Measurements from ENCODE around the gene FRYL.

The FRYL gene

DNA sequence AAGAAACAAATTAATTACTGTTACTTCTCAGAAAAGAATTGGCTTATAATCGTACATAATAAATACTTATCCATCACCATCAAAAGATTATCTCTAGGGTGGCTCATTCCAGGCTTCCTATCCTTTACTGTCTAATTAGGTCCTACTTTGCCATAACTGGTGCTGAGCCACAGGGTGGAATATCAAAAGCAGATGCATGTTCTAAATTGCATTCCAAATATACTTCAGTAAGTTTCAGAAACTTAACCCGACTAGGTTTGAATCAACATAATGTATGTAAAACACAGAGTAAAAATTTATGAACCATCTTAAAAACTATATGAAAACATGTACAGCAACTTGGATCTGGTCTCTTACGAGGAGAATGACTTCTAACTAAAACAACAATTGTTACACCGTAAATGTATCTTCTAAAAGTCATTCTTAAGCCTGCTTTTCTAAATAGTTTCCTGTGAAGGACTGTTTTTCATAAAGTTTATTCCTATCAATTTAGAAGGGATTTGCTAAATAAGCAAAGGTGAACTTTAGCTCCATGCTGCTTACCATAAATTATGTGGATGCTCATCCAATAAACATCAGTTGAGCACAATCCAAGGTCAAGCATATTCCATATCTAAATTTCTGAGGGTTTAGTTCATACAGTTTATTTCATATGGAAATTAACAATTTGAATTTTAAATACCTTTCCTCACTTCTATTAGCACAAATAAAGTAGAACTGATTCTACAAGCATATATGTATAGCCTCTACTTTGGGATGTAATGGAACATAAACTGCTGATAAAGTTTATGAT, 276.6 kb downstream of the FRYL start:
- no peak for DNase-seq (ENCODE audit: extremely low spot score)
- CTCF ChIA-PET: interaction anchor here (1.0 to 1.7 kb wide), 3 partner anchors 9 to 75 kb away, joined by 3 read pairs; no protein-coding TSS in a partner anchor
- POLR2A ChIA-PET: no interaction called here
- TF ChIP-seq, protein P1, sequence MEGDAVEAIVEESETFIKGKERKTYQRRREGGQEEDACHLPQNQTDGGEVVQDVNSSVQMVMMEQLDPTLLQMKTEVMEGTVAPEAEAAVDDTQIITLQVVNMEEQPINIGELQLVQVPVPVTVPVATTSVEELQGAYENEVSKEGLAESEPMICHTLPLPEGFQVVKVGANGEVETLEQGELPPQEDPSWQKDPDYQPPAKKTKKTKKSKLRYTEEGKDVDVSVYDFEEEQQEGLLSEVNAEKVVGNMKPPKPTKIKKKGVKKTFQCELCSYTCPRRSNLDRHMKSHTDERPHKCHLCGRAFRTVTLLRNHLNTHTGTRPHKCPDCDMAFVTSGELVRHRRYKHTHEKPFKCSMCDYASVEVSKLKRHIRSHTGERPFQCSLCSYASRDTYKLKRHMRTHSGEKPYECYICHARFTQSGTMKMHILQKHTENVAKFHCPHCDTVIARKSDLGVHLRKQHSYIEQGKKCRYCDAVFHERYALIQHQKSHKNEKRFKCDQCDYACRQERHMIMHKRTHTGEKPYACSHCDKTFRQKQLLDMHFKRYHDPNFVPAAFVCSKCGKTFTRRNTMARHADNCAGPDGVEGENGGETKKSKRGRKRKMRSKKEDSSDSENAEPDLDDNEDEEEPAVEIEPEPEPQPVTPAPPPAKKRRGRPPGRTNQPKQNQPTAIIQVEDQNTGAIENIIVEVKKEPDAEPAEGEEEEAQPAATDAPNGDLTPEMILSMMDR (IDR thresholded peaks at IDR 0.05; ENCODE audit: control extremely low read depth, extremely low read depth, low read depth, missing control alignments): no peak

DNA sequence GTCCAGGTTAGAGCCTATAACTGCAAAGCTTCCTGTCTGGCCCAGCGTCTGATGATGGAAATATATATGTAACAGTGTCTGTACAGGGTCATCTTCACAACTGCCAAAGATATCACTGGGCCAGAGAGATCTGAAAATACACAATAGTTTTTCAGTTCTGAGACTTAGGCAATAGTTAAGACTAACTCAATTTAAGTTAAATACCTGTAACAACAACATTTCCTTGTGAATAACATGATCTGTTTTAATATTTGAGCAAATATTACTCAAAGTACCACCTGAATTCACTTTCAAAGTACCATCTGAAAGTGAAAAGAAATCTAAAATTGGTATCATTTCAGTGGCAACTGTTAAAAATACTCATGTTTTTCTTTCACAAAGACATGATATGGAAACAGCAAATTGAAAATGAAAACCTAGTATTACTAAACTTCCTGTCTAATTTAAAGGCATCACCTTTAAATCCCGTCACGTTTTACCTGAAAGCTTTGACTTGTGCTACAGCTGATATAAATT, 280.5 kb downstream of the FRYL start:
- DNase-seq (ENCODE audit: extremely low spot score): no peak
- TF ChIP-seq, protein P1 (IDR thresholded peaks at IDR 0.05; ENCODE audit: control extremely low read depth, extremely low read depth, low read depth, missing control alignments): no peak
- ChIA-PET CTCF (interaction anchor here (1.2 to 3.2 kb wide), 3 partner anchors 10 to 19 kb away, joined by 3 to 12 read pairs (median 7); no protein-coding TSS in a partner anchor), POLR2A (no interaction called here)

DNA sequence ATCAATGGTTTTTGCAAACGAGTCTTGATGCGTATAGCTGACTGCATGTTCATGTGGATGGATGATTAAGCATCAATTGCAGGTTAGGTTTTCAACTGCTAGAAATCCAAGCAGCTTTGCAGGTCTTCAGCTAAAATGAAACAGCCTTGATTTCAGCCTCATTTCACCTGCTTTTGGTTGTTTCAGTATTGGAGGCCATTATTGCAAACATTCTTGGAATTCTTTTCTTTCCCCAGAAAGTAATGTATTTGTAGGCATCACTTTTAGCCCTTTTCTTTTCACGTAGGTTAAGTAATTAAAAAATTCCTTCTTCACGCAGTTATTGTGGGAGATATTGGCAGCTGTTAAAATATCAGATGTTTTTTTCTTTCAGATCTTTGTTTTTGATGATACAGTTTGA, 281.2 kb downstream of the FRYL start:
- no peak for DNase-seq (ENCODE audit: extremely low spot score)
- CTCF ChIA-PET: interaction anchor here (1.2 to 3.2 kb wide), 3 partner anchors 11 to 19 kb away, joined by 3 to 12 read pairs (median 7); no protein-coding TSS in a partner anchor
- POLR2A ChIA-PET: no interaction called here
- TF ChIP-seq, protein P1 (IDR thresholded peaks at IDR 0.05; ENCODE audit: control extremely low read depth, extremely low read depth, low read depth, missing control alignments): no peak

DNA sequence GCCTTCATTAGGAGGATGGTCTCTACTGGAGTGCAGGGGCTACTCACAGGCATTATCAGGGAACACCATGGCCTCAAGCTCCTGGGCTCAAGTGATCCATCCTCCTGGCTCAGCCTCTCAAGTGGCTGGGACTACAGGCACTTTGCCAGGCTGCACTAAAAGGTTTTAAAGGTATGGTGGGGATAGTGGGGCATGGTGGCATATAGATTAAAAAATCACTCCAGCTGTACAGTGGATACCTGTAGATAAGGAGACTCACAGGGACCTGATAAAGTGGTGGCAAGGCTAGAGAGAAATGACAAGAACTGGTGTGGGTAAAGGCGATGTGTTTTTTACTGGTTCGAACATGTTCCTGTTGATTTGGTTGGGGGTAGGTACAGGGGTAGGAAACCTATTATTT, 284.1 kb downstream of the FRYL start:
- ChIA-PET POLR2A (no interaction called here), CTCF (interaction anchor here (1.5 to 1.6 kb wide), 2 partner anchors 10 to 20 kb away, joined by 3 to 5 read pairs; no protein-coding TSS in a partner anchor)
- DNase-seq (ENCODE audit: extremely low spot score): no peak
- TF ChIP-seq, protein P1 (IDR thresholded peaks at IDR 0.05; ENCODE audit: control extremely low read depth, extremely low read depth, low read depth, missing control alignments): no peak

DNA sequence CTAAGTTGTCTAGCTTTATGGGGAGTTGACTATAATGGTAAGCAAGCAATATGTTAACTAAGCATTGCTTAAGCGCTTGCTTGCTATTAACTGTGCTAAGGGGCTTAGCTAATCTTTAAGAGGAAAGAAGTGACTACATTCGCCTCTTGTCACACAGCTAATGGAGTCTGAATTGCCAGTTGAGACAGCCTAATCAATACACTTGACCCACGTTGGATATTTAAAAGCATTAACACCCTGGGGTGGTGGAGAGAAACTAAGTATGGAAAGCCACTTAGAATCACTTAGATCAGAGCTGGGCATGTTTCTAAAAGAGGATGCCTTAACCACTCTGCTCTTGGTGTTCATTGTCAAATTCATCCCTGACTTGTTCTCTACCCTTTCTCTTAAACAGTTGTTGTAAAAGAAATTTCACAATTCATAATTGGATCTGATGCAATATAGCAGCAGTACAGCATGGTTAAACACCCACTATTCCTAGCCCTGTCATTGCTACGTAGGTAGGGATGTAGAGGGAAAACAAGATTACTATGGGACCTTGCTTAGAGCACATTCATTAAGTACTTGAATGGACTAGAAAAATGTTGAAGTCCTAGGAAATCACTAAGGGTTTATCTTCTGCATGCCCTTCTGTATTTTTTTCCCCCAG, 286.5 kb downstream of the FRYL start:
- ChIA-PET POLR2A (interaction anchor here (1.2 kb wide), 1 partner anchor 9 kb away, joined by 3 read pairs; no protein-coding TSS in a partner anchor), CTCF (interaction anchor here (1.5 to 1.8 kb wide), 3 partner anchors 18 to 157 kb away, joined by 3 to 4 read pairs (median 3); no protein-coding TSS in a partner anchor)
- DNase-seq (ENCODE audit: extremely low spot score): no peak
- TF ChIP-seq, protein P1 (IDR thresholded peaks at IDR 0.05; ENCODE audit: control extremely low read depth, extremely low read depth, low read depth, missing control alignments): no peak

DNA sequence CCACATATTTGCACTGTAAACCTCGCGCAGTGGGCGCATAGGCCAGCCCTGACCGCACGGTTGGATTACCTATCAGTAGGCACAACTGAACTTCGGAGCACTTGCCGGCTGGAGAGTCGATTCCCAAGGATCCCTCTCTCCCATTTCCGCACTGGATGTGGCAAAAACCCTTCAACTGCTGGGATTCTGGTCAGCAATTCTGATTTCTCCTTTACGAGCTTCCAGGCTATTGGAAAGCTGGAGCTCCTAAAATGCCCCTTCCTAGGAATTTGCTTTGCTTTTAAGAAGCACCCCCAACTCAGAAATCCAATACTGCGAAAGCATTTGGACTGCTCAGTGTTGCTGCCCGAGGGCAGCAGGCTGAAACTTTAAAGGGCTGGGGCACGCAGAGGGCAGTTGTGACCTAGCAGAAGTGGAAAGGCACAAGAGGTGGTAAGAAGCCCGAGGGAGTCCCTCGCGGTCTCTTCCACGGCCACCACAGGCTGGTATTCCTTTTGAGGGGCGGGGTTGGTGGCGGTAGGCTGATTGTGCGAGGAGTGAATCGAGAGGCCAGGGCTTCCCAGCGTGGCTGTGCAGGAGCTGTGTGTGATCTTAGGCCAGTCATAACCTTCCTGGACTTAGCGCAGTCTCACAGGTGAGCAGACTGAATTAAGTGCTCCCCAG, 288.4 kb downstream of the FRYL start:
- no peak for DNase-seq (ENCODE audit: extremely low spot score)
- CTCF ChIA-PET: interaction anchor here (1.5 kb wide), 1 partner anchor 16 kb away, joined by 4 read pairs; no protein-coding TSS in a partner anchor
- TF ChIP-seq, protein P1 (IDR thresholded peaks at IDR 0.05; ENCODE audit: control extremely low read depth, extremely low read depth, low read depth, missing control alignments): no peak
- POLR2A ChIA-PET: no interaction called here
